IMR-90 (cell line): ENCODE results near the gene RRP8. TPM values are rescaled to one million over a fixed set of nuclear protein-coding genes. Genes with fewer than 3 reads are reported as not detected.
A peak's percentile ranks its signal among the peaks of the same experiment; 100 is the strongest.

Experiments used
- ATAC-seq: fragments of 200-7000 bp; cut with Tn5 transposase; 2 replicates; pipeline ENCODE4 v1.9.1; 2020; ENCODE audit warnings: low read depth, mild to moderate bottlenecking, moderate library complexity
- BruUV-seq: library from RNA; stranded (reverse); fragments of 400-500 nt; replicated peaks from 2 replicates; lab custom pipeline; 2021; lab: Mats Ljungman, UMichigan
- CTCF ChIA-PET: fragments of 300-600 bp; formaldehyde crosslinking; extraction: SDS; loops from one replicate; lab custom pipeline; 2021; ENCODE audit warnings: antibody characterized with exemption; lab: Yijun Ruan, JAX
- POLR2A ChIA-PET: fragments of 300-600 bp; sonication (Branson Sonifier 250); formaldehyde crosslinking; loops from one replicate; lab custom pipeline; 2022; ENCODE audit warnings: antibody characterized with exemption; ENCODE audit not compliant: unreplicated experiment; lab: Charles Lee
- DNase-seq: peaks from one replicate; pipeline ENCODE4 v3.0.0; 2013
- H2AFZ ChIP-seq: replicated peaks from 2 replicates; pipeline ENCODE3; 2013; ENCODE audit warnings: low read length, mild to moderate bottlenecking; ENCODE audit not compliant: poor library complexity
- H2AK5ac ChIP-seq: 2 replicates; pipeline ENCODE4 v1.6.1; 2013; ENCODE audit warnings: low read depth, low read length, inconsistent platforms
- H2AK9ac ChIP-seq: replicated peaks from 2 replicates; pipeline ENCODE3; 2013; ENCODE audit warnings: mild to moderate bottlenecking, low read depth, low read length, moderate library complexity; ENCODE audit not compliant: poor library complexity
- H2BK120ac ChIP-seq: 2 replicates; pipeline ENCODE4 v1.6.1; 2013; ENCODE audit warnings: low read depth, low read length, inconsistent platforms
- H2BK15ac ChIP-seq: 3 replicates; pipeline ENCODE4 v1.6.1; 2013; ENCODE audit warnings: low read depth, low read length, inconsistent platforms
- H2BK20ac ChIP-seq: 2 replicates; pipeline ENCODE4 v1.6.1; 2013; ENCODE audit warnings: low read depth, mild to moderate bottlenecking, inconsistent platforms, low read length, moderate library complexity
- H2BK5ac ChIP-seq: 2 replicates; pipeline ENCODE4 v1.6.1; 2013; ENCODE audit warnings: mild to moderate bottlenecking, low read depth, low read length, inconsistent platforms; ENCODE audit not compliant: poor library complexity, severe bottlenecking
- H3K14ac ChIP-seq: replicated peaks from 2 replicates; pipeline ENCODE4 v1.6.1; 2013; ENCODE audit warnings: low read depth, low read length, inconsistent platforms
- H3K18ac ChIP-seq: 2 replicates; pipeline ENCODE4 v1.6.1; 2013; ENCODE audit warnings: low read depth, low read length, control low read depth
- H3K23ac ChIP-seq: 2 replicates; pipeline ENCODE4 v1.6.1; 2013; ENCODE audit warnings: low read depth, low read length, inconsistent platforms
- H3K27ac ChIP-seq: 2 replicates; pipeline ENCODE4 v1.5.1; 2013; ENCODE audit warnings: mild to moderate bottlenecking, control low read depth, low read length; ENCODE audit not compliant: insufficient read depth
- H3K27me3 ChIP-seq: 2 replicates; pipeline ENCODE4 v1.6.1; 2013; ENCODE audit warnings: low read length; ENCODE audit not compliant: control insufficient read depth, insufficient read depth
- H3K36me3 ChIP-seq: 2 replicates; pipeline ENCODE4 v1.6.1; 2013; ENCODE audit warnings: low read length, mixed read lengths; ENCODE audit not compliant: control insufficient read depth, insufficient read depth
- H3K4ac ChIP-seq: 2 replicates; pipeline ENCODE4 v1.6.1; 2013; ENCODE audit warnings: low read depth, low read length, inconsistent platforms
- H3K4me1 ChIP-seq: 2 replicates; pipeline ENCODE4 v1.6.1; 2013; ENCODE audit warnings: low read length, mixed read lengths; ENCODE audit not compliant: control insufficient read depth, insufficient read depth
- H3K4me2 ChIP-seq: 2 replicates; pipeline ENCODE4 v1.6.1; 2013; ENCODE audit warnings: low read depth, mild to moderate bottlenecking, control low read depth, low read length, moderate library complexity
- H3K4me3 ChIP-seq: 2 replicates; pipeline ENCODE4 v1.5.1; 2013; ENCODE audit warnings: low read depth, mild to moderate bottlenecking, control low read depth, low read length, moderate library complexity; ENCODE audit not compliant: insufficient read depth
- H3K56ac ChIP-seq: 2 replicates; pipeline ENCODE4 v1.6.1; 2013; ENCODE audit warnings: low read length, inconsistent platforms; ENCODE audit not compliant: insufficient read depth; ENCODE audit errors: extremely low read depth
- H3K79me1 ChIP-seq, 2 experiments: 2 replicates each; pipeline ENCODE4 v1.6.1; 2013; ENCODE audit warnings: low read length in 2 of 2, inconsistent platforms in 1 of 2, low read depth in 1 of 2
- H3K9ac ChIP-seq: 2 replicates; pipeline ENCODE4 v1.6.1; 2013; ENCODE audit warnings: low read depth, low read length, control low read depth
- H3K9me1 ChIP-seq: 2 replicates; pipeline ENCODE4 v1.6.1; 2013; ENCODE audit warnings: low read length, inconsistent platforms; ENCODE audit not compliant: insufficient read depth
- H3K9me3 ChIP-seq: 2 replicates; pipeline ENCODE4 v1.6.1; 2013; ENCODE audit warnings: low read length; ENCODE audit not compliant: control insufficient read depth, insufficient read depth
- H4K20me1 ChIP-seq: 2 replicates; pipeline ENCODE4 v1.6.1; 2013; ENCODE audit warnings: low read length, inconsistent platforms; ENCODE audit not compliant: insufficient read depth
- H4K5ac ChIP-seq: 2 replicates; pipeline ENCODE4 v1.6.1; 2013; ENCODE audit warnings: mild to moderate bottlenecking, low read depth, low read length, control low read depth
- H4K8ac ChIP-seq, 2 experiments: 2 replicates each; pipeline ENCODE4 v1.6.1; 2013; ENCODE audit warnings: low read depth in 2 of 2, low read length in 2 of 2, control low read depth in 1 of 2, inconsistent platforms in 1 of 2
- H4K91ac ChIP-seq: 2 replicates; pipeline ENCODE4 v1.6.1; 2013; ENCODE audit warnings: low read depth, low read length, inconsistent platforms; ENCODE audit not compliant: insufficient read depth
- BHLHE40 ChIP-seq: fragments of 150-350 bp; IDR thresholded peaks from 2 replicates; pipeline ENCODE4 v1.6.1; 2016; ENCODE audit warnings: mild to moderate bottlenecking, low read depth, low read length
- CEBPB ChIP-seq: IDR thresholded peaks from 2 replicates; pipeline ENCODE4 v1.6.1; 2012; ENCODE audit warnings: low read depth, low read length, improper control_type of control experiment
- CHD1 ChIP-seq: IDR thresholded peaks from 2 replicates; pipeline ENCODE4 v1.6.1; 2012; ENCODE audit warnings: low read depth, low read length, improper control_type of control experiment
- FOS ChIP-seq: fragments of 150-350 bp; IDR thresholded peaks from 2 replicates; pipeline ENCODE4 v1.6.1; 2016; ENCODE audit warnings: low read depth, low read length
- MAFK ChIP-seq: IDR thresholded peaks from 2 replicates; pipeline ENCODE4 v1.6.1; 2012; ENCODE audit warnings: low read depth, low read length, improper control_type of control experiment
- MAZ ChIP-seq: IDR thresholded peaks from 2 replicates; pipeline ENCODE4 v1.6.1; 2012; ENCODE audit warnings: low read depth, mild to moderate bottlenecking, low read length, improper control_type of control experiment, moderate library complexity, borderline replicate concordance
- MXI1 ChIP-seq: IDR thresholded peaks from 2 replicates; pipeline ENCODE4 v1.6.1; 2012; ENCODE audit warnings: low read depth, mild to moderate bottlenecking, low read length, moderate library complexity, borderline replicate concordance
- WGBS, 2 experiments: methylation state at CpG; one replicate each; pipeline versions ENCODE4 v1.1.5 to v1.1.7; 2013; ENCODE audit warnings: missing lambda C conversion rate in 2 of 2; ENCODE audit not compliant: insufficient read length in 1 of 2; ENCODE audit errors: extremely low coverage in 2 of 2; 5-methylcytosine and 5-hydroxymethylcytosine counted together
- dilution Hi-C: fragments of 300-500 bp; cut with HindIII; formaldehyde crosslinking; loops from one replicate; pipeline ENCODE4 v1.14.3; 2018; ENCODE audit warnings: low sequenced_read_pairs; ENCODE audit not compliant: unreplicated experiment
- in situ Hi-C: fragments of 300-500 bp; cut with MboI; formaldehyde crosslinking; loops from 3 replicates; pipeline ENCODE4 v1.14.3; 2019; ENCODE audit warnings: low sequenced_read_pairs, inconsistent platforms, mixed read lengths
- intact Hi-C: fragments of 100-400 bp; cut with micrococcal nuclease; formaldehyde crosslinking; loops from 2 replicates; pipeline ENCODE4 v1.10.0; 2022
- polyA plus RNA-seq, 3 experiments: library from polyadenylated mRNA; depleted of rRNA; stranded (reverse); fragments of >200 nt; gene quantifications; 2 replicates each; pipeline ENCODE4 v1.2.3, GENCODE V29; 2012; ENCODE audit warnings: low replicate concordance in 1 of 3
- total RNA-seq: library from RNA; depleted of rRNA; stranded (reverse); fragments of >200 nt; gene quantifications from 2 replicates; pipeline ENCODE4 v1.2.3, GENCODE V29; 2012

The RRP8 gene
- total and polyA plus RNA-seq, 2 of the 4 experiments (the other 2 are of a cell fraction) = 10.8 to 11.5 TPM

GRCh38 chr11:6615882-6616585 is 12.6 kb upstream of the RRP8 start:
- H2BK5ac ChIP-seq = no peak overlapping the region
- peak overlapping the region; percentile 30; the same call in 1 of the 2 replicates for H2AK5ac ChIP-seq
- no peak overlapping the region for H3K27ac ChIP-seq
- in situ Hi-C loops (loop anchor here (5.0 kb wide), 1 partner anchor 66 kb away; the partner anchor contains the start of gene MRPL17), dilution Hi-C loops (no loop called here), intact Hi-C loops (loop anchor here (5.0 kb wide), 1 partner anchor 141 kb away; no protein-coding TSS in a partner anchor)
- no peak overlapping the region for H2BK20ac ChIP-seq
- no peak overlapping the region for H2BK15ac ChIP-seq
- H2AFZ ChIP-seq = no peak overlapping the region
- H4K5ac ChIP-seq = no peak overlapping the region
- no peak overlapping the region for H2BK120ac ChIP-seq
- no peak overlapping the region; the same call in 1 of the 2 replicates for H4K91ac ChIP-seq
- no peak overlapping the region for H3K23ac ChIP-seq
- H3K79me1 ChIP-seq = peaks cover 12 to 64% of the 10 kb centered on the region in 2 experiments
- DNase-seq (peak; percentile 63), ATAC-seq (no peak)
- no peak overlapping the region for H3K56ac ChIP-seq
- no peak overlapping the region for H3K14ac ChIP-seq
- H3K9me3 ChIP-seq = no peaks in the 10 kb centered on the region
- 0 out of 4 replicates have a peak overlapping the region, but pooled peaks of 1 of the 2 experiments have one; percentile 19 for H4K8ac ChIP-seq
- H3K4me3 ChIP-seq = no peak overlapping the region
- no TSS peak for BruUV-seq
- H3K4me2 ChIP-seq = no peak overlapping the region
- peaks cover 29% of the 10 kb centered on the region for H3K36me3 ChIP-seq
- H2AK9ac ChIP-seq = no peak overlapping the region
- no peaks in the 10 kb centered on the region for H3K27me3 ChIP-seq
- H3K4ac ChIP-seq = peak overlapping the region; percentile 38; the same call in 1 of the 2 replicates
- TF ChIP-seq CHD1 (no peak), MAFK (no peak), BHLHE40 (no peak), FOS (no peak), MXI1 (no peak), CEBPB (no peak), MAZ (no peak)
- H4K20me1 ChIP-seq = peaks cover 12% of the 10 kb centered on the region
- no peak overlapping the region for H3K18ac ChIP-seq
- ChIA-PET CTCF (interaction anchor here (0.8 kb wide), 1 partner anchor 12 kb away, joined by 3 read pairs; no protein-coding TSS in a partner anchor), POLR2A (no interaction called here)
- no peak overlapping the region for H3K9ac ChIP-seq
- WGBS, 2 experiments = 96% methylated on average over 7 of the region's 9 CpGs; no CpG with 5 or more reads in 1 of the 2 experiments
- H3K9me1 ChIP-seq = peaks cover 19% of the 10 kb centered on the region
- H3K4me1 ChIP-seq = peaks cover 14% of the 10 kb centered on the region
